ENCODE results near the gene LHB. TPM values are rescaled to one million over a fixed set of nuclear protein-coding genes. Genes with fewer than 3 reads are reported as not detected.

Gene LHB
- total RNA-seq, 1 experiment from 2014 or later, result not detected

GRCh38 chr19:49061000-49061399 lies 44.1 kb upstream of the LHB start:
- H2AK5ac ChIP-seq (ENCODE audit: insufficient read length, low read length), result no peak overlapping the region
- Mint-ChIP-seq H3K4me1 (peaks cover 35 to 45% of the 10 kb centered on the region in 2 experiments), H3K36me3 (ENCODE audit: insufficient read depth in 1 of 3, low read depth in 3 of 3) (no peaks in the 10 kb centered on the region; a peak in 1 of 7 replicates), H3K9me3 (peaks cover 0 to 2% of the 10 kb centered on the region in 2 experiments; a peak in 1 of 5 replicates), H3K27me3 (ENCODE audit: low read depth) (peaks cover 76% of the 10 kb centered on the region), H3K4me3 (no peak overlapping the region), H3K27ac (no peak overlapping the region)
- H2BK120ac ChIP-seq (ENCODE audit: low read depth, low read length, poor library complexity, severe bottlenecking), result no peak overlapping the region
- H3K4ac ChIP-seq (ENCODE audit: low read depth, low read length), result no peak overlapping the region
- no peak overlapping the region for H2AFZ ChIP-seq (ENCODE audit: low read length)
- no peaks in the 10 kb centered on the region for H3K79me2 ChIP-seq (ENCODE audit: insufficient read depth, low read length)
- no peak overlapping the region for H3K56ac ChIP-seq (ENCODE audit: insufficient read length, low read depth, low read length)
- TF ChIP-seq CTCF (conservative IDR thresholded peaks at IDR 0.05), result no peak
- H3K4me1 ChIP-seq (ENCODE audit: insufficient read depth, low read length), result peaks cover 2% of the 10 kb centered on the region; the same call in 1 of the 2 replicates
- WGBS (ENCODE audit: extremely low coverage, insufficient read length, low lambda C conversion rate), result no CpG with 5 or more reads among the region's 2 CpGs
- no peaks in the 10 kb centered on the region for H4K20me1 ChIP-seq (ENCODE audit: control insufficient read depth, insufficient read depth, insufficient read length)
- no peak overlapping the region for H3K9ac ChIP-seq (ENCODE audit: extremely low read depth, insufficient read length, low read length)
- no peak overlapping the region for H2BK15ac ChIP-seq (ENCODE audit: low read depth, low read length)
- H4K91ac ChIP-seq (ENCODE audit: insufficient read length, low read depth, low read length), result no peak overlapping the region
- H3K27me3 ChIP-seq (ENCODE audit: insufficient read depth, low read length), result peaks cover 15% of the 10 kb centered on the region; the same call in 1 of the 2 replicates
- no peak overlapping the region for H4K8ac ChIP-seq (replicated peaks; ENCODE audit: insufficient read length, low read depth, low read length)
- DNase-seq, result no peak
- no peaks in the 10 kb centered on the region for H3K9me3 ChIP-seq (ENCODE audit: control insufficient read depth, low read depth, low read length)
- no peak overlapping the region for H3K4me2 ChIP-seq (ENCODE audit: insufficient read depth, insufficient read length, low read length)
- no peak overlapping the region for H2BK20ac ChIP-seq (ENCODE audit: low read depth, low read length, poor library complexity, severe bottlenecking)
- no peak overlapping the region for H3K23ac ChIP-seq (ENCODE audit: insufficient read length, low read depth, low read length)
- peaks cover 12% of the 10 kb centered on the region for H3K23me2 ChIP-seq (ENCODE audit: insufficient read length, low read depth, low read length, poor library complexity, severe bottlenecking)
- no peaks in the 10 kb centered on the region for H3K79me1 ChIP-seq (ENCODE audit: insufficient read depth, low read depth, low read length, poor library complexity, severe bottlenecking)
- H2BK5ac ChIP-seq (ENCODE audit: insufficient read length, low read length), result no peak overlapping the region
- no peak overlapping the region for H4K5ac ChIP-seq (ENCODE audit: insufficient read length, low read depth, low read length)
- no peak overlapping the region for H2BK12ac ChIP-seq (ENCODE audit: insufficient read length, low read depth, low read length)
- H3K18ac ChIP-seq (ENCODE audit: insufficient read length, low read depth, low read length), result no peak overlapping the region
- no peak overlapping the region for H3K27ac ChIP-seq (ENCODE audit: insufficient read length, low read depth, low read length)
- no peak overlapping the region for H3K14ac ChIP-seq (ENCODE audit: insufficient read depth, low read length)
- H3T11ph ChIP-seq (ENCODE audit: low read length), result no peak overlapping the region
